ENCODE data around the gene NF1.
"Not testable (repeated sequence)": the region's sequence is repeated elsewhere in the genome, so short reads cannot be mapped to it uniquely, and the experiment has no call there.

Gene NF1

GRCh38 chr17:31167111-31167510 lies 72.3 kb downstream of the NF1 start:
- TF ChIP-seq CTCF (conservative IDR thresholded peaks at IDR 0.05; ENCODE audit: low read depth): no peak
- no peak overlapping the region for H3K27ac ChIP-seq
- DNase-seq (ENCODE audit: low spot score): no peak
- CTCF ChIA-PET: no interaction called here
- POLR2A ChIA-PET (ENCODE audit: low non-redundant PET): no interaction called here

GRCh38 chr17:31171701-31172100 lies 76.9 kb downstream of the NF1 start:
- no peak for TF ChIP-seq CTCF (conservative IDR thresholded peaks at IDR 0.05; ENCODE audit: low read depth)
- no peak overlapping the region for H3K27ac ChIP-seq
- POLR2A ChIA-PET (ENCODE audit: low non-redundant PET): no interaction called here
- no peak for DNase-seq (ENCODE audit: low spot score)
- CTCF ChIA-PET: no interaction called here

GRCh38 chr17:31172388-31172787 lies 77.6 kb downstream of the NF1 start:
- ChIA-PET POLR2A (ENCODE audit: low non-redundant PET) (no interaction called here), CTCF (no interaction called here)
- H3K27ac ChIP-seq: no peak overlapping the region
- no peak for TF ChIP-seq CTCF (conservative IDR thresholded peaks at IDR 0.05; ENCODE audit: low read depth)
- DNase-seq (ENCODE audit: low spot score): no peak

GRCh38 chr17:31174215-31174614 lies 79.4 kb downstream of the NF1 start:
- TF ChIP-seq CTCF (conservative IDR thresholded peaks at IDR 0.05; ENCODE audit: low read depth): no peak
- H3K27ac ChIP-seq: no peak overlapping the region
- DNase-seq (ENCODE audit: low spot score): no peak
- ChIA-PET POLR2A (ENCODE audit: low non-redundant PET) (no interaction called here), CTCF (interaction anchor here (0.6 kb wide), 1 partner anchor 20 kb away, joined by 3 read pairs; no protein-coding TSS in a partner anchor)

GRCh38 chr17:31175237-31175636 lies 80.5 kb downstream of the NF1 start:
- POLR2A ChIA-PET (ENCODE audit: low non-redundant PET): no interaction called here

GRCh38 chr17:31176143-31176542 lies 81.4 kb downstream of the NF1 start:
- H3K27ac ChIP-seq; POLR2A ChIA-PET (ENCODE audit: low non-redundant PET); CTCF ChIA-PET; DNase-seq (ENCODE audit: low spot score): not testable (repeated sequence)

More at GRCh38 chr17:31175237-31175636, 80.5 kb downstream of the NF1 start:
- CTCF ChIA-PET: interaction anchor here (0.5 kb wide), 1 partner anchor 49 kb away, joined by 5 read pairs; no protein-coding TSS in a partner anchor
- no peak overlapping the region for H3K27ac ChIP-seq
- no peak for TF ChIP-seq CTCF (conservative IDR thresholded peaks at IDR 0.05; ENCODE audit: low read depth)
- DNase-seq (ENCODE audit: low spot score): no peak

GRCh38 chr17:31178951-31179350 lies 84.2 kb downstream of the NF1 start:
- H3K27ac ChIP-seq; POLR2A ChIA-PET (ENCODE audit: low non-redundant PET); CTCF ChIA-PET; DNase-seq (ENCODE audit: low spot score): not testable (repeated sequence)

GRCh38 chr17:31195305-31195704 lies 100.5 kb downstream of the NF1 start:
- no peak for DNase-seq (ENCODE audit: low spot score)
- ChIA-PET CTCF (no interaction called here), POLR2A (ENCODE audit: low non-redundant PET) (no interaction called here)
- H3K27ac ChIP-seq: no peak overlapping the region
- no peak for TF ChIP-seq CTCF (conservative IDR thresholded peaks at IDR 0.05; ENCODE audit: low read depth)

Measured in RWPE1 (cell line).